GM23338 (cell line): ENCODE measurements around the gene LDAF1. TPM values are rescaled to one million over a fixed set of nuclear protein-coding genes. Genes with fewer than 3 reads are reported as not detected.

Source experiments
- ATAC-seq: fragments of 200-7000 bp; cut with Tn5 transposase; 3 replicates; pipeline ENCODE4 v1.9.1; 2020
- DNase-seq: peaks from one replicate; pipeline ENCODE4 v3.0.0-alpha.2; 2015; ENCODE audit warnings: low spot score
- H2AFZ ChIP-seq: fragments of 200-600 bp; sonication (generic); 2 replicates; pipeline ENCODE4 v1.8.0; 2016; ENCODE audit warnings: antibody characterized with exemption, mild to moderate bottlenecking, moderate library complexity
- H3F3A ChIP-seq: fragments of 200-600 bp; sonication (generic); replicated peaks from 2 replicates; pipeline ENCODE4 v1.8.0; 2017; ENCODE audit warnings: antibody characterized with exemption, mixed run types, low read depth
- H3K27ac ChIP-seq: fragments of 200-600 bp; sonication (generic); 2 replicates; pipeline ENCODE4 v1.6.1; 2016; ENCODE audit warnings: low read depth
- H3K27me3 ChIP-seq: fragments of 200-600 bp; sonication (generic); 2 replicates; pipeline ENCODE4 v1.8.0; 2016; ENCODE audit warnings: mild to moderate bottlenecking, mixed run types, moderate library complexity; ENCODE audit not compliant: insufficient read depth
- H3K36me3 ChIP-seq: fragments of 200-600 bp; sonication (generic); 2 replicates; pipeline ENCODE4 v1.8.0; 2016; ENCODE audit warnings: mild to moderate bottlenecking; ENCODE audit not compliant: insufficient read depth
- H3K4me1 ChIP-seq: fragments of 200-600 bp; sonication (generic); 2 replicates; pipeline ENCODE4 v1.8.0; 2016; ENCODE audit warnings: mild to moderate bottlenecking, moderate library complexity; ENCODE audit not compliant: insufficient read depth
- H3K4me2 ChIP-seq: fragments of 200-600 bp; sonication (generic); 2 replicates; pipeline ENCODE4 v1.7.1; 2017; ENCODE audit warnings: mixed run types
- H3K4me3 ChIP-seq: fragments of 200-600 bp; sonication (generic); 2 replicates; pipeline ENCODE4 v1.6.1; 2016; ENCODE audit warnings: mixed run types
- H3K79me2 ChIP-seq: fragments of 200-600 bp; sonication (generic); replicated peaks from 2 replicates; pipeline ENCODE4 v1.8.0; 2017; ENCODE audit warnings: mild to moderate bottlenecking; ENCODE audit not compliant: insufficient read depth
- H3K9me2 ChIP-seq: fragments of 200-600 bp; sonication (generic); 2 replicates; pipeline ENCODE4 v1.8.0; 2017; ENCODE audit not compliant: insufficient read depth
- H4K20me1 ChIP-seq: fragments of 200-600 bp; sonication (generic); replicated peaks from 2 replicates; pipeline ENCODE4 v1.8.0; 2017; ENCODE audit warnings: mild to moderate bottlenecking; ENCODE audit not compliant: insufficient read depth
- H3K27ac Mint-ChIP-seq: 2 replicates; pipeline ENCODE4 v1.8.0; 2020; ENCODE audit warnings: inconsistent platforms, mild to moderate bottlenecking, moderate library complexity, mixed read lengths
- H3K27me3 Mint-ChIP-seq: 3 replicates; pipeline ENCODE4 v1.8.0; 2022; ENCODE audit warnings: low read depth, mild to moderate bottlenecking, moderate library complexity, mixed read lengths, inconsistent platforms; ENCODE audit not compliant: insufficient read depth, poor library complexity
- H3K36me3 Mint-ChIP-seq: 3 replicates; pipeline ENCODE4 v1.8.0; 2021; ENCODE audit warnings: low read depth, mild to moderate bottlenecking, inconsistent platforms, moderate library complexity, mixed read lengths
- H3K4me1 Mint-ChIP-seq: 3 replicates; pipeline ENCODE4 v1.8.0; 2020; ENCODE audit warnings: mild to moderate bottlenecking, inconsistent platforms, mixed read lengths
- H3K4me3 Mint-ChIP-seq: 3 replicates; pipeline ENCODE4 v1.8.0; 2021; ENCODE audit warnings: moderate library complexity, mild to moderate bottlenecking, inconsistent platforms, mixed read lengths
- H3K9me3 Mint-ChIP-seq: 3 replicates; pipeline ENCODE4 v1.8.0; 2020; ENCODE audit warnings: moderate library complexity, mild to moderate bottlenecking, inconsistent platforms, mixed read lengths
- CREB1 ChIP-seq: fragments of 250-450 bp; sonication (Bioruptor Pico); IDR thresholded peaks from 2 replicates; pipeline ENCODE4 v1.5.0; 2020; ENCODE audit warnings: low read depth, mild to moderate bottlenecking, moderate library complexity
- EZH2 ChIP-seq: fragments of 200-600 bp; sonication (generic); IDR thresholded peaks from one replicate; pipeline ENCODE4 v1.8.0; 2017; ENCODE audit warnings: antibody characterized with exemption, mild to moderate bottlenecking, low read depth; ENCODE audit not compliant: unreplicated experiment
- EZH2phosphoT487 ChIP-seq: fragments of 200-600 bp; sonication (generic); IDR thresholded peaks from one replicate; pipeline ENCODE4 v1.8.1; 2018; ENCODE audit warnings: antibody characterized with exemption; ENCODE audit not compliant: unreplicated experiment
- NANOG ChIP-seq: IDR thresholded peaks from 2 replicates; pipeline ENCODE4 v1.6.1; 2016; ENCODE audit warnings: antibody characterized with exemption, borderline replicate concordance
- POLR2AphosphoS5 ChIP-seq: IDR thresholded peaks from 2 replicates; pipeline ENCODE4 v1.6.1; 2016; ENCODE audit warnings: antibody characterized with exemption, low read depth
- ZNF331 ChIP-seq: fragments of 250-450 bp; sonication (Bioruptor Pico); IDR thresholded peaks from 2 replicates; pipeline ENCODE4 v1.5.0; 2020; ENCODE audit warnings: low read depth, mild to moderate bottlenecking, moderate library complexity
- polyA plus RNA-seq: library from polyadenylated mRNA; unstranded; fragments of >200 nt; fragmentation: Nextera tagmentation; extraction: Ambion mirVana; gene quantifications from 2 replicates; pipeline ENCODE4 v1.2.1, GENCODE V29; 2016
- total RNA-seq: library from RNA; depleted of rRNA; stranded (reverse); fragments of >200 nt; shearing (Covaris generic); gene quantifications from 2 replicates; pipeline ENCODE4 v1.2.3, GENCODE V29; 2014
- TF ChIP-seq, protein P1 (sequence below): IDR thresholded peaks from one replicate; pipeline ENCODE4 v1.6.1; 2018; ENCODE audit warnings: antibody characterized with exemption; ENCODE audit not compliant: unreplicated experiment
- TF ChIP-seq, protein P2 (sequence below): fragments of 250-450 bp; sonication (Bioruptor Pico); IDR thresholded peaks from 2 replicates; pipeline ENCODE4 v1.5.0; 2020; ENCODE audit warnings: mild to moderate bottlenecking, moderate library complexity
- TF ChIP-seq, protein P3 (sequence below): IDR thresholded peaks from 2 replicates; pipeline ENCODE4 v1.6.1; 2016; ENCODE audit warnings: antibody characterized with exemption
- TF ChIP-seq, protein P4 (sequence below), 2 experiments: fragments of 200-600 bp in 1 of 2; sonication (generic) in 1 of 2; conservative IDR thresholded peaks; 2 replicates each; pipeline versions ENCODE4 v1.5.1 to v1.6.1; 2016 to 2017; ENCODE audit warnings: antibody characterized with exemption in 2 of 2, low read depth in 2 of 2, mild to moderate bottlenecking in 2 of 2, moderate library complexity in 1 of 2

LDAF1 gene
- total and polyA plus RNA-seq, 2 experiments from 2014 or later: 20.5 to 33.8 TPM

DNA sequence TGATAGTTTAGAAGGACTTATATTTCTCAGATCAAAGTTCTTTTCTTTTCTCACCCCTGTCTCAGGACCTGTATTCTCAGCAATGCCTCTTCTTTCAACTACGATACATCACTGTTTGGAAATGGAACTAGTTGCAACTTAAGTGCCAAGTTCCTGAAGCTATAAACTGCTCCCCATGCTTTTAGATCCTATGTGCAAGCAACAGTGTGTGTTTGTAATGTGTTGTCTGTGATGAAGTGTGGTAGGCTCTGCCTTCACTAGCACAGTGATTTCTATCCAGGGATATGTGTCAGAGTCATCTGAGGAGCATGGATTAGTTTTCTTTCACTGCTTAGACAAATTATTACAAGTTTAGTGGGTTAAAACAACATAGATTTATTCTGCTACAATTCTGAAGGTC lies 34.5 kb downstream of the LDAF1 start:
- Histone ChIP-seq H3K4me3 (no peak overlapping the region), H2AFZ (no peak overlapping the region), H3K9me2 (no peaks in the 10 kb centered on the region), H3K79me2 (no peaks in the 10 kb centered on the region), H3F3A (no peaks in the 10 kb centered on the region), H3K27me3 (no peaks in the 10 kb centered on the region), H4K20me1 (no peaks in the 10 kb centered on the region), H3K4me1 (no peaks in the 10 kb centered on the region), H3K27ac (no peak overlapping the region), H3K36me3 (no peaks in the 10 kb centered on the region), H3K4me2 (no peak overlapping the region)
- TF ChIP-seq ZNF331 (CRISPR knock-in tag) (no peak), CREB1 (CRISPR knock-in tag) (no peak), POLR2AphosphoS5 (no peak), EZH2phosphoT487 (no peak), NANOG (no peak), EZH2 (no peak)
- TF ChIP-seq, protein P1, sequence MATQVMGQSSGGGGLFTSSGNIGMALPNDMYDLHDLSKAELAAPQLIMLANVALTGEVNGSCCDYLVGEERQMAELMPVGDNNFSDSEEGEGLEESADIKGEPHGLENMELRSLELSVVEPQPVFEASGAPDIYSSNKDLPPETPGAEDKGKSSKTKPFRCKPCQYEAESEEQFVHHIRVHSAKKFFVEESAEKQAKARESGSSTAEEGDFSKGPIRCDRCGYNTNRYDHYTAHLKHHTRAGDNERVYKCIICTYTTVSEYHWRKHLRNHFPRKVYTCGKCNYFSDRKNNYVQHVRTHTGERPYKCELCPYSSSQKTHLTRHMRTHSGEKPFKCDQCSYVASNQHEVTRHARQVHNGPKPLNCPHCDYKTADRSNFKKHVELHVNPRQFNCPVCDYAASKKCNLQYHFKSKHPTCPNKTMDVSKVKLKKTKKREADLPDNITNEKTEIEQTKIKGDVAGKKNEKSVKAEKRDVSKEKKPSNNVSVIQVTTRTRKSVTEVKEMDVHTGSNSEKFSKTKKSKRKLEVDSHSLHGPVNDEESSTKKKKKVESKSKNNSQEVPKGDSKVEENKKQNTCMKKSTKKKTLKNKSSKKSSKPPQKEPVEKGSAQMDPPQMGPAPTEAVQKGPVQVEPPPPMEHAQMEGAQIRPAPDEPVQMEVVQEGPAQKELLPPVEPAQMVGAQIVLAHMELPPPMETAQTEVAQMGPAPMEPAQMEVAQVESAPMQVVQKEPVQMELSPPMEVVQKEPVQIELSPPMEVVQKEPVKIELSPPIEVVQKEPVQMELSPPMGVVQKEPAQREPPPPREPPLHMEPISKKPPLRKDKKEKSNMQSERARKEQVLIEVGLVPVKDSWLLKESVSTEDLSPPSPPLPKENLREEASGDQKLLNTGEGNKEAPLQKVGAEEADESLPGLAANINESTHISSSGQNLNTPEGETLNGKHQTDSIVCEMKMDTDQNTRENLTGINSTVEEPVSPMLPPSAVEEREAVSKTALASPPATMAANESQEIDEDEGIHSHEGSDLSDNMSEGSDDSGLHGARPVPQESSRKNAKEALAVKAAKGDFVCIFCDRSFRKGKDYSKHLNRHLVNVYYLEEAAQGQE: no peak
- TF ChIP-seq, protein P2, sequence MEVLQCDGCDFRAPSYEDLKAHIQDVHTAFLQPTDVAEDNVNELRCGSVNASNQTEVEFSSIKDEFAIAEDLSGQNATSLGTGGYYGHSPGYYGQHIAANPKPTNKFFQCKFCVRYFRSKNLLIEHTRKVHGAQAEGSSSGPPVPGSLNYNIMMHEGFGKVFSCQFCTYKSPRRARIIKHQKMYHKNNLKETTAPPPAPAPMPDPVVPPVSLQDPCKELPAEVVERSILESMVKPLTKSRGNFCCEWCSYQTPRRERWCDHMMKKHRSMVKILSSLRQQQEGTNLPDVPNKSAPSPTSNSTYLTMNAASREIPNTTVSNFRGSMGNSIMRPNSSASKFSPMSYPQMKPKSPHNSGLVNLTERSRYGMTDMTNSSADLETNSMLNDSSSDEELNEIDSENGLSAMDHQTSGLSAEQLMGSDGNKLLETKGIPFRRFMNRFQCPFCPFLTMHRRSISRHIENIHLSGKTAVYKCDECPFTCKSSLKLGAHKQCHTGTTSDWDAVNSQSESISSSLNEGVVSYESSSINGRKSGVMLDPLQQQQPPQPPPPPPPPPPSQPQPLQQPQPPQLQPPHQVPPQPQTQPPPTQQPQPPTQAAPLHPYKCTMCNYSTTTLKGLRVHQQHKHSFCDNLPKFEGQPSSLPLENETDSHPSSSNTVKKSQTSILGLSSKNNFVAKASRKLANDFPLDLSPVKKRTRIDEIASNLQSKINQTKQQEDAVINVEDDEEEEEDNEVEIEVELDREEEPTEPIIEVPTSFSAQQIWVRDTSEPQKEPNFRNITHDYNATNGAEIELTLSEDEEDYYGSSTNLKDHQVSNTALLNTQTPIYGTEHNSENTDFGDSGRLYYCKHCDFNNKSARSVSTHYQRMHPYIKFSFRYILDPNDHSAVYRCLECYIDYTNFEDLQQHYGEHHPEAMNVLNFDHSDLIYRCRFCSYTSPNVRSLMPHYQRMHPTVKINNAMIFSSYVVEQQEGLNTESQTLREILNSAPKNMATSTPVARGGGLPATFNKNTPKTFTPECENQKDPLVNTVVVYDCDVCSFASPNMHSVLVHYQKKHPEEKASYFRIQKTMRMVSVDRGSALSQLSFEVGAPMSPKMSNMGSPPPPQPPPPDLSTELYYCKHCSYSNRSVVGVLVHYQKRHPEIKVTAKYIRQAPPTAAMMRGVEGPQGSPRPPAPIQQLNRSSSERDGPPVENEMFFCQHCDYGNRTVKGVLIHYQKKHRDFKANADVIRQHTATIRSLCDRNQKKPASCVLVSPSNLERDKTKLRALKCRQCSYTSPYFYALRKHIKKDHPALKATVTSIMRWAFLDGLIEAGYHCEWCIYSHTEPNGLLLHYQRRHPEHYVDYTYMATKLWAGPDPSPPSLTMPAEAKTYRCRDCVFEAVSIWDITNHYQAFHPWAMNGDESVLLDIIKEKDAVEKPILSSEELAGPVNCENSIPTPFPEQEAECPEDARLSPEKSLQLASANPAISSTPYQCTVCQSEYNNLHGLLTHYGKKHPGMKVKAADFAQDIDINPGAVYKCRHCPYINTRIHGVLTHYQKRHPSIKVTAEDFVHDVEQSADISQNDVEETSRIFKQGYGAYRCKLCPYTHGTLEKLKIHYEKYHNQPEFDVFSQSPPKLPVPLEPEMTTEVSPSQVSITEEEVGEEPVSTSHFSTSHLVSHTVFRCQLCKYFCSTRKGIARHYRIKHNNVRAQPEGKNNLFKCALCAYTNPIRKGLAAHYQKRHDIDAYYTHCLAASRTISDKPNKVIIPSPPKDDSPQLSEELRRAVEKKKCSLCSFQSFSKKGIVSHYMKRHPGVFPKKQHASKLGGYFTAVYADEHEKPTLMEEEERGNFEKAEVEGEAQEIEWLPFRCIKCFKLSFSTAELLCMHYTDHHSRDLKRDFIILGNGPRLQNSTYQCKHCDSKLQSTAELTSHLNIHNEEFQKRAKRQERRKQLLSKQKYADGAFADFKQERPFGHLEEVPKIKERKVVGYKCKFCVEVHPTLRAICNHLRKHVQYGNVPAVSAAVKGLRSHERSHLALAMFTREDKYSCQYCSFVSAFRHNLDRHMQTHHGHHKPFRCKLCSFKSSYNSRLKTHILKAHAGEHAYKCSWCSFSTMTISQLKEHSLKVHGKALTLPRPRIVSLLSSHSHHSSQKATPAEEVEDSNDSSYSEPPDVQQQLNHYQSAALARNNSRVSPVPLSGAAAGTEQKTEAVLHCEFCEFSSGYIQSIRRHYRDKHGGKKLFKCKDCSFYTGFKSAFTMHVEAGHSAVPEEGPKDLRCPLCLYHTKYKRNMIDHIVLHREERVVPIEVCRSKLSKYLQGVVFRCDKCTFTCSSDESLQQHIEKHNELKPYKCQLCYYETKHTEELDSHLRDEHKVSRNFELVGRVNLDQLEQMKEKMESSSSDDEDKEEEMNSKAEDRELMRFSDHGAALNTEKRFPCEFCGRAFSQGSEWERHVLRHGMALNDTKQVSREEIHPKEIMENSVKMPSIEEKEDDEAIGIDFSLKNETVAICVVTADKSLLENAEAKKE (CRISPR knock-in tag): no peak
- TF ChIP-seq, protein P3, sequence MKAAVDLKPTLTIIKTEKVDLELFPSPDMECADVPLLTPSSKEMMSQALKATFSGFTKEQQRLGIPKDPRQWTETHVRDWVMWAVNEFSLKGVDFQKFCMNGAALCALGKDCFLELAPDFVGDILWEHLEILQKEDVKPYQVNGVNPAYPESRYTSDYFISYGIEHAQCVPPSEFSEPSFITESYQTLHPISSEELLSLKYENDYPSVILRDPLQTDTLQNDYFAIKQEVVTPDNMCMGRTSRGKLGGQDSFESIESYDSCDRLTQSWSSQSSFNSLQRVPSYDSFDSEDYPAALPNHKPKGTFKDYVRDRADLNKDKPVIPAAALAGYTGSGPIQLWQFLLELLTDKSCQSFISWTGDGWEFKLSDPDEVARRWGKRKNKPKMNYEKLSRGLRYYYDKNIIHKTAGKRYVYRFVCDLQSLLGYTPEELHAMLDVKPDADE: no peak
- TF ChIP-seq, protein P4, sequence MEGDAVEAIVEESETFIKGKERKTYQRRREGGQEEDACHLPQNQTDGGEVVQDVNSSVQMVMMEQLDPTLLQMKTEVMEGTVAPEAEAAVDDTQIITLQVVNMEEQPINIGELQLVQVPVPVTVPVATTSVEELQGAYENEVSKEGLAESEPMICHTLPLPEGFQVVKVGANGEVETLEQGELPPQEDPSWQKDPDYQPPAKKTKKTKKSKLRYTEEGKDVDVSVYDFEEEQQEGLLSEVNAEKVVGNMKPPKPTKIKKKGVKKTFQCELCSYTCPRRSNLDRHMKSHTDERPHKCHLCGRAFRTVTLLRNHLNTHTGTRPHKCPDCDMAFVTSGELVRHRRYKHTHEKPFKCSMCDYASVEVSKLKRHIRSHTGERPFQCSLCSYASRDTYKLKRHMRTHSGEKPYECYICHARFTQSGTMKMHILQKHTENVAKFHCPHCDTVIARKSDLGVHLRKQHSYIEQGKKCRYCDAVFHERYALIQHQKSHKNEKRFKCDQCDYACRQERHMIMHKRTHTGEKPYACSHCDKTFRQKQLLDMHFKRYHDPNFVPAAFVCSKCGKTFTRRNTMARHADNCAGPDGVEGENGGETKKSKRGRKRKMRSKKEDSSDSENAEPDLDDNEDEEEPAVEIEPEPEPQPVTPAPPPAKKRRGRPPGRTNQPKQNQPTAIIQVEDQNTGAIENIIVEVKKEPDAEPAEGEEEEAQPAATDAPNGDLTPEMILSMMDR (conservative IDR thresholded peaks at IDR 0.05; ENCODE audit: low read depth in 2 of 2): no peak
- Mint-ChIP-seq H3K36me3 (no peaks in the 10 kb centered on the region), H3K4me1 (no peaks in the 10 kb centered on the region), H3K27ac (no peak overlapping the region), H3K9me3 (no peaks in the 10 kb centered on the region), H3K27me3 (peaks cover 2% of the 10 kb centered on the region), H3K4me3 (no peak overlapping the region)
- DNase-seq (no peak), ATAC-seq (no peak)
